Gastroesophageal sphincter (tissue), 4 donors: ENCODE measurements around the gene GRM7. TPM values are rescaled to one million over a fixed set of nuclear protein-coding genes. Genes with fewer than 3 reads are reported as not detected.
A peak's percentile ranks its signal among the peaks of the same experiment; 100 is the strongest.

Source experiments
- ATAC-seq: fragments of 150-250 bp; one replicate; pipeline ENCODE4 v1.9.1; 2016; ENCODE audit warnings: mild to moderate bottlenecking, moderate library complexity
- H3K27ac ChIP-seq, 4 donors: fragments of 200-600 bp; sonication (generic) in 3 of 4; 1 replicate in 3 of 4; 2 replicates in 1 of 4; pipeline ENCODE4 v1.5.1; 2016 to 2019
- H3K27me3 ChIP-seq: fragments of 200-600 bp; sonication (generic); one replicate; pipeline ENCODE4 v1.5.1; 2019
- H3K36me3 ChIP-seq, 2 donors: fragments of 200-600 bp; sonication (generic); one replicate each; pipeline ENCODE4 v1.5.1; 2019; ENCODE audit warnings: control low read depth in 1 of 2
- H3K4me1 ChIP-seq, 3 donors: fragments of 200-600 bp; sonication (generic); 1 replicate in 2 of 3; 2 replicates in 1 of 3; pipeline ENCODE4 v1.5.1; 2016 to 2019; ENCODE audit warnings: control low read depth in 2 of 3
- H3K4me3 ChIP-seq, 2 donors: fragments of 200-600 bp; sonication (generic); one replicate each; pipeline ENCODE4 v1.5.1; 2019; ENCODE audit warnings: mild to moderate bottlenecking in 1 of 2, moderate library complexity in 1 of 2
- H3K9me3 ChIP-seq, 3 donors: fragments of 200-600 bp; sonication (generic); one replicate each; pipeline ENCODE4 v1.5.1; 2017 to 2019; ENCODE audit warnings: control low read depth in 2 of 3
- CTCF ChIP-seq, 4 experiments: fragments of 200-600 bp in 2 of 4; fragments of 450-650 bp in 2 of 4; sonication (generic) in 1 of 4; IDR thresholded peaks; one replicate each; pipeline ENCODE4 v1.5.1; 2017 to 2019; ENCODE audit warnings: antibody characterized with exemption in 4 of 4, mild to moderate bottlenecking in 2 of 4, moderate library complexity in 2 of 4
- EP300 ChIP-seq: sonication (generic); formaldehyde crosslinking; IDR thresholded peaks from one replicate; pipeline ENCODE4 v1.6.1; 2017; ENCODE audit warnings: antibody characterized with exemption, mild to moderate bottlenecking
- POLR2A ChIP-seq, 2 donors: fragments of 450-650 bp; IDR thresholded peaks; one replicate each; pipeline ENCODE4 v1.6.1; 2017; ENCODE audit warnings: antibody characterized with exemption in 2 of 2, mild to moderate bottlenecking in 2 of 2, moderate library complexity in 1 of 2
- POLR2AphosphoS5 ChIP-seq: sonication (generic); formaldehyde crosslinking; IDR thresholded peaks from one replicate; pipeline ENCODE4 v1.6.1; 2017; ENCODE audit warnings: antibody characterized with exemption
- WGBS, 2 donors: methylation state at CpG; one replicate each; pipeline ENCODE4 v1.1.5; 2018; ENCODE audit warnings: low coverage in 1 of 2; 5-methylcytosine and 5-hydroxymethylcytosine counted together
- total RNA-seq, 4 donors: library from RNA; depleted of rRNA; stranded (reverse); fragments of >200 nt; gene quantifications; one replicate each; pipeline ENCODE4 v1.1.0, GENCODE V29; 2016

GRM7 gene
- total RNA-seq, 4 donors from 2014 or later, result 0.40 to 7.6 TPM; not detected in 2

- Histone ChIP-seq H3K9me3 (no peaks in the 10 kb centered on the region), H3K4me3 (no peak overlapping the region), H3K27me3 (no peaks in the 10 kb centered on the region), H3K4me1 (peaks cover 0 to 15% (median 4%) of the 10 kb centered on the region in 3 donors), H3K27ac (peak overlapping the region in 2 of 4 donors; percentile 30 to 31), H3K36me3 (no peaks in the 10 kb centered on the region)
- TF ChIP-seq POLR2AphosphoS5, result peak; percentile 90
- no peak for TF ChIP-seq EP300
- WGBS, 2 donors, result 0 to 5% methylated on average over 2 to 3 of the region's 3 CpGs
- ATAC-seq, result peak; percentile 92
Observed at GRCh38 chr3:7309641-7310102, 448.8 kb downstream of the GRM7 start.

DNA sequence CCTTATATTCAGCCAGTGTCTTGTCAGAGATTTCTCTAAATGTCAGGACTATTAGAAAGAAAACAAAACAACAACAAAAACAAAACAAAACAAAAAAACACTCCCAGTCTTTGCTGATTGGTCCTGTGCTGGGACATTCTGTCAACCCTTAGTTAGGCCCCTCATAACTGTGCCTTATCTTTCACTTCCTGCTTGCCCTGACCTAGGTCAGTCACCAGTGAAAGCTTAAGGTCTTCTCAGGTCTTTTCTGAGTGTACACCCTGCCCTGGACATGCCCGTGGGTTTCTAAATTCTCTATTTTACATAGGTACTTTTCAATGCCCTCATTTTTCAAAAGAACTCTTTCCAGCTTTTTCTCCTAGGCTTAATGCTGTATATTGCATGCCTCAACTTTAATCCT lies 454.1 kb downstream of the GRM7 start:
- ATAC-seq, result no peak
- no peaks in the 10 kb centered on the region for H3K27me3 ChIP-seq
- no peak for TF ChIP-seq EP300
- no peak for TF ChIP-seq POLR2A (IDR thresholded peaks at IDR 0.05)
- no peak for TF ChIP-seq POLR2AphosphoS5
- no peak for TF ChIP-seq CTCF (IDR thresholded peaks at IDR 0.05)
- no peaks in the 10 kb centered on the region for H3K9me3 ChIP-seq
- no peak overlapping the region for H3K27ac ChIP-seq
- H3K36me3 ChIP-seq, result no peaks in the 10 kb centered on the region
- 73 to 86% methylated on average over 1 of the region's 1 CpG for WGBS, 2 donors
- no peak overlapping the region for H3K4me3 ChIP-seq
- peaks cover 0 to 5% (median 0%) of the 10 kb centered on the region in 3 donors for H3K4me1 ChIP-seq

GRCh38 chr3:7322957-7323669 lies 462.2 kb downstream of the GRM7 start:
- H3K4me3 ChIP-seq, result no peak overlapping the region
- no peak for ATAC-seq
- WGBS, 2 donors, result 55 to 67% methylated on average over 3 of the region's 3 CpGs
- no peaks in the 10 kb centered on the region for H3K27me3 ChIP-seq
- no peaks in the 10 kb centered on the region for H3K36me3 ChIP-seq
- H3K4me1 ChIP-seq, result no peaks in the 10 kb centered on the region
- H3K27ac ChIP-seq, result no peak overlapping the region
- no peaks in the 10 kb centered on the region for H3K9me3 ChIP-seq
- TF ChIP-seq CTCF (IDR thresholded peaks at IDR 0.05), result no peak

GRCh38 chr3:7328339-7328738 lies 467.4 kb downstream of the GRM7 start:
- ATAC-seq, result no peak
- WGBS, 2 donors, result 100% methylated on average over 1 of the region's 1 CpG

DNA sequence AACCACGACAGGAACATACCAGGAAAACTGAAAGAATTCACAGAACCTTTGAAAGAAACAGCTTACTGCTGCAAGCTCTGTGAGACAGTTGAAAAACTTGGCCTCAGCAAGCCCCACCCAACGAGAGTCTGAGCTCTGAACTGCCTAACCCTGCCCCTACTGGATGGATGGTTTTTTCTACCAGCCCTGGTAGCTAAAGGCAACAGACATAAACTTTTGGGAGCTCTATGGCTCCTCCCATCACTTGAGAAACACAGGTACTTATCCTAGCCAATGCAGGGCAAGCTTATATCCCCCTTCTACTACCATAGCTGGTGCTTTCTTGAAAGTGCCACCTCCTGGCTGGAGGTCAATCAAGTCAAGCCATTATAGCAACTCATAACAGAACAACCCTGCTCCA lies 471.8 kb downstream of the GRM7 start:
- Histone ChIP-seq H3K4me3 (no peak overlapping the region), H3K27ac (no peak overlapping the region), H3K27me3 (no peaks in the 10 kb centered on the region), H3K9me3 (no peaks in the 10 kb centered on the region), H3K36me3 (no peaks in the 10 kb centered on the region), H3K4me1 (no peaks in the 10 kb centered on the region)
- TF ChIP-seq CTCF (IDR thresholded peaks at IDR 0.05) (no peak), EP300 (no peak), POLR2A (IDR thresholded peaks at IDR 0.05) (no peak), POLR2AphosphoS5 (no peak)
- ATAC-seq, result no peak
- WGBS, 2 donors, result 57 to 100% methylated on average over 1 to 2 of the region's 2 CpGs

More at GRCh38 chr3:7328339-7328738, 467.4 kb downstream of the GRM7 start:
- Histone ChIP-seq H3K27ac (no peak overlapping the region), H3K4me3 (no peak overlapping the region), H3K27me3 (no peaks in the 10 kb centered on the region), H3K9me3 (no peaks in the 10 kb centered on the region), H3K4me1 (no peaks in the 10 kb centered on the region), H3K36me3 (no peaks in the 10 kb centered on the region)
- TF ChIP-seq CTCF (IDR thresholded peaks at IDR 0.05), result no peak
